K562 (cell line): ENCODE results near the gene DCAF5. TPM values are rescaled to one million over a fixed set of nuclear protein-coding genes. Genes with fewer than 3 reads are reported as not detected.

Experiments
- ARNT ChIP-seq, 2 experiments: fragments of 450-650 bp; IDR thresholded peaks; 2 replicates each; pipeline ENCODE4 v1.6.1; 2016; ENCODE audit warnings: mild to moderate bottlenecking in 1 of 2
- CHD7 ChIP-seq: fragments of 200-600 bp; sonication (generic); IDR thresholded peaks from one replicate; pipeline ENCODE4 v1.6.1; 2012; ENCODE audit warnings: mild to moderate bottlenecking, low read depth, low read length, inconsistent platforms
- PCBP2 ChIP-seq: fragments of 200-400 bp; formaldehyde crosslinking; IDR thresholded peaks from 2 replicates; pipeline ENCODE4 v1.6.1; 2018; ENCODE audit warnings: low read length, low read depth, mild to moderate bottlenecking, moderate library complexity; ENCODE audit not compliant: poor library complexity, severe bottlenecking
- ZBTB7A ChIP-seq: IDR thresholded peaks from 2 replicates; pipeline ENCODE4 v1.6.1; 2011; ENCODE audit warnings: low read depth, mild to moderate bottlenecking, low read length, moderate library complexity, borderline replicate concordance; ENCODE audit not compliant: control insufficient read depth
- ZNF174 ChIP-seq: fragments of 250-450 bp; sonication (Bioruptor Pico); IDR thresholded peaks from 2 replicates; pipeline ENCODE4 v1.4.0; 2020; ENCODE audit warnings: mild to moderate bottlenecking
- ZNF41 ChIP-seq: fragments of 250-450 bp; sonication (Bioruptor Pico); conservative IDR thresholded peaks from 2 replicates; pipeline ENCODE4 v1.4.0; 2020; ENCODE audit warnings: mild to moderate bottlenecking
- polyA plus RNA-seq, 8 experiments: library from polyadenylated mRNA; depleted of rRNA in 4 of 8; stranded (reverse) in 5 of 8; unstranded in 3 of 8; fragments of >200 nt; fragmentation: Nextera tagmentation in 2 of 8; fragmentation: Illumina TruSeq in 1 of 8; extraction: Ambion mirVana in 2 of 8; extraction: Trizol in 1 of 8; gene quantifications; 2 replicates each; pipeline versions ENCODE4 v1.2.1 to v1.2.3, GENCODE V29; 2011 to 2014; ENCODE audit warnings: inconsistent platforms in 1 of 8, missing spikeins in 1 of 8
- total RNA-seq, 7 experiments: library from RNA; depleted of rRNA in 6 of 7; stranded (reverse); fragments of >200 nt in 6 of 7; fragmentation: Illumina TruSeq in 2 of 7; extraction: Trizol in 2 of 7; gene quantifications; 2 replicates each; pipeline versions ENCODE4 v1.2.1 to v1.2.3, GENCODE V29; 2011 to 2021; ENCODE audit warnings: low replicate concordance in 1 of 7

Gene DCAF5
- total and polyA plus RNA-seq, 9 of the 15 experiments (the other 6 are each of a cell fraction or from before 2014, with no cell fraction given): 5.6 to 24.1 (median 12.7) TPM

GRCh38 chr14:69096246-69096645 is 56.7 kb downstream of the DCAF5 start (continued):
- TF ChIP-seq CHD7 (no peak), ZNF174 (CRISPR knock-in tag) (no peak), PCBP2 (no peak), ZNF41 (CRISPR knock-in tag) (no peak), ARNT (IDR thresholded peaks at IDR 0.05) (no peak), ZBTB7A (no peak)
